ENCODE data around the gene RALGAPA2.

DNA sequence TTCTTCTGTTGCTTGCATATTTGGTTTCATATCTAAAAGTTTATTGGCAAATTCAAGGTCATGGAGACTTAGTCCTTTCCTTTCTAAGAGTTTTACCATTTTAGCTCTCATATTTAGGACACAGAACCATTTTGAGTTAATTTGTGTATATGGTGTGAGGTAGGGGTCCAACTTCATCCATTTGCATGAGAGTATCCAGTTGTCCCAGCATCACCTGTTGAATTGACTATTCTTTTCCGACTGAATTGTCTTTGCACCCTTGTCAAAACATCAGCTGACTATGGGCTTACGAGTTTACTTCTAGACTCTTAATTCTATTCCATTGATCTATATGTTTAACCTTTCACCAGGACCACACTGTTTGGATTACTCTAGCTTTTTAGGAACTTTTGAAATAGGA is 157.5 kb downstream of the RALGAPA2 start:
- TF ChIP-seq POLR2AphosphoS5 (IDR thresholded peaks at IDR 0.05) (no peak), POLR2A (IDR thresholded peaks at IDR 0.05) (no peak)
